Suppressor macrophage treated with lipopolysaccharide for 4 hours (primary cell): Measurements from ENCODE around the gene CEP19.

ENCODE experiments used
- DNase-seq: peaks from one replicate; pipeline ENCODE4 v3.0.0-alpha.2; 2020

The CEP19 gene

GRCh38 chr3:196707566-196707965 is 4.5 kb downstream of the CEP19 start:
- no peak for DNase-seq

GRCh38 chr3:196706731-196707130 is 5.3 kb downstream of the CEP19 start:
- no peak for DNase-seq

GRCh38 chr3:196706327-196706726 is 5.7 kb downstream of the CEP19 start:
- DNase-seq, result peak; percentile 77

- no peak for DNase-seq
These were observed 11.2 kb downstream of the CEP19 start for GRCh38 chr3:196700801-196701200.

GRCh38 chr3:196699749-196700148 is 12.3 kb downstream of the CEP19 start:
- no peak for DNase-seq

- DNase-seq, result no peak
These were observed 14.8 kb downstream of the CEP19 start for GRCh38 chr3:196697270-196697669.

- DNase-seq, result no peak
These were observed 16.2 kb downstream of the CEP19 start for GRCh38 chr3:196695849-196696226.

GRCh38 chr3:196694941-196695848 is 16.9 kb downstream of the CEP19 start:
- no peak for DNase-seq

- DNase-seq, result peak; percentile 39
These were observed 17.8 kb downstream of the CEP19 start for GRCh38 chr3:196694202-196694638.

- DNase-seq, result peak; percentile 50
These were observed 20.7 kb downstream of the CEP19 start for GRCh38 chr3:196691386-196691785.

- DNase-seq, result peak; percentile 54
These were observed 21.9 kb downstream of the CEP19 start for GRCh38 chr3:196689941-196690660.

- peak; percentile 96 for DNase-seq
These were observed 23.7 kb downstream of the CEP19 start for GRCh38 chr3:196688349-196688748.

- no peak for DNase-seq
These were observed 25.6 kb downstream of the CEP19 start for GRCh38 chr3:196686436-196686835.

GRCh38 chr3:196684548-196685407 is 27.3 kb downstream of the CEP19 start:
- peak; percentile 89 for DNase-seq

- peak; percentile 60 for DNase-seq
These were observed 34.1 kb downstream of the CEP19 start for GRCh38 chr3:196677931-196678330.

- peak; percentile 52 for DNase-seq
These were observed 34.7 kb downstream of the CEP19 start for GRCh38 chr3:196677353-196677752.

- no peak for DNase-seq
These were observed 38.4 kb downstream of the CEP19 start for GRCh38 chr3:196673632-196674031.

- peak; percentile 34 for DNase-seq
These were observed 41.7 kb downstream of the CEP19 start for GRCh38 chr3:196670339-196670738.

GRCh38 chr3:196667056-196667825 is 44.8 kb downstream of the CEP19 start:
- DNase-seq, result no peak

- DNase-seq, result peak; percentile 32
These were observed 45.8 kb downstream of the CEP19 start for GRCh38 chr3:196666001-196666867.
